ENCODE results near the gene SLC25A43.

DNA sequence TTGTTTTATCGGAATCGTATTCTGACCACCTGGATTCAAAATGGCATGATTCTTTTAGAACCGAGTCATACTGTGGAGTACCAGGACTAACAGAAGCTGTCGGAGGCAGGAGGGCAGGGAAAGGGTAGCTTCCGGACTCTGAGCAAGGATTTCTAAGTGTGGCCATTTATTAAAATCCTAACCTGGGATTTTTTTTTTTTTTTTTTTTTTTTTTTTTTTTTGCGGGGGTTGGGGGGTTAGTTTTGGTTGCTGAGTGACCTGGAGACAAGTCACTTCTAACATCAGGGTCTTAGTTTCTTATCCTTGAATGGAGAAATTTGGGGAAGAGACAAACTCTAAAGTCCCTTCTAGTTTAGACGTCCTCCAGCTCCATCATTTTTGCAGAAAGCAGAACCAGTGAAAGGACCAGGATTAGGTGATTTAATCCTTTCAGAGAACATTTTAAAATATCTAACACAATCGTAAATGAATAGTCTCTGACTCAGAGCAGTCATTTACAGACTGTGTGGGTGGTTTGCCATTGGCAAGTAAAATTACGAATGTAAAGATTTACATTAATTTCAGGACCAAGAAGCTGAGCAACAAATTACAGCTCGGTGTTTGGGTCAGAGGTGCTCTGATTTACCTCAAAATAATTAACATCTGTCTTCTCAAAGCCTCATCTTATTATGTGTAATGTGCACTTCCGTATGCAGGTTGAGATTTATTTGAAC, 76.4 kb downstream of the SLC25A43 start:
- TF ChIP-seq POLR2AphosphoS5 (IDR thresholded peaks at IDR 0.05; ENCODE audit: low read depth, low read length) (no peak), POLR2A (IDR thresholded peaks at IDR 0.05; ENCODE audit: low read depth, low read length) (no peak), TAF1 (IDR thresholded peaks at IDR 0.05; ENCODE audit: borderline replicate concordance, low read depth, low read length) (no peak)
